Stomach (tissue), 9 donors: ENCODE data around the gene RGS6. TPM values are rescaled to one million over a fixed set of nuclear protein-coding genes. Genes with fewer than 3 reads are reported as not detected.

Experiments
- DNase-seq, 2 donors: peaks; one replicate each; pipeline versions ENCODE4 v3.0.0 to v3.0.0-alpha.2; 2013 to 2019
- H3K27ac ChIP-seq, 5 donors: fragments of 200-600 bp in 4 of 5; sonication (generic) in 4 of 5; one replicate each; pipeline ENCODE4 v1.5.1; 2013 to 2019; ENCODE audit warnings: mild to moderate bottlenecking in 1 of 5, moderate library complexity in 1 of 5
- H3K27me3 ChIP-seq, 3 donors: fragments of 200-600 bp; sonication (generic); one replicate each; pipeline ENCODE4 v1.5.1; 2017 to 2019; ENCODE audit warnings: mixed run types in 1 of 3
- H3K36me3 ChIP-seq, 4 donors: fragments of 200-600 bp; sonication (generic); 1 replicate in 3 of 4; 2 replicates in 1 of 4; pipeline ENCODE4 v1.5.1; 2016 to 2019
- H3K4me1 ChIP-seq, 4 donors: fragments of 200-600 bp; sonication (generic); one replicate each; pipeline ENCODE4 v1.5.1; 2016 to 2019
- H3K4me3 ChIP-seq, 4 donors: fragments of 200-600 bp; sonication (generic) in 3 of 4; one replicate each; pipeline ENCODE4 v1.5.1; 2016 to 2019; ENCODE audit warnings: mild to moderate bottlenecking in 1 of 4
- H3K9me3 ChIP-seq, 4 donors: fragments of 200-600 bp; sonication (generic); one replicate each; pipeline ENCODE4 v1.5.1; 2016 to 2019
- CTCF ChIP-seq, 7 experiments: fragments of 450-650 bp in 4 of 7; fragments of 200-600 bp in 3 of 7; sonication (generic) in 3 of 7; IDR thresholded peaks; one replicate each; pipeline ENCODE4 v1.5.1; 2016 to 2019; ENCODE audit warnings: antibody characterized with exemption in 7 of 7, control low read depth in 2 of 7, mild to moderate bottlenecking in 1 of 7
- EP300 ChIP-seq: sonication (generic); formaldehyde crosslinking; IDR thresholded peaks from one replicate; pipeline ENCODE4 v1.6.1; 2017; ENCODE audit warnings: antibody characterized with exemption
- POLR2A ChIP-seq, 4 donors: fragments of 450-650 bp; IDR thresholded peaks; one replicate each; pipeline ENCODE4 v1.6.1; 2016; ENCODE audit warnings: antibody characterized with exemption in 4 of 4, control low read depth in 2 of 4, mild to moderate bottlenecking in 1 of 4, moderate library complexity in 1 of 4
- POLR2AphosphoS5 ChIP-seq, 3 donors: sonication (generic); formaldehyde crosslinking; IDR thresholded peaks; one replicate each; pipeline ENCODE4 v1.6.1; 2016; ENCODE audit warnings: antibody characterized with exemption in 3 of 3
- WGBS, 5 donors: extraction: QIAGEN DNeasy Blood & Tissue Kit in 3 of 5; methylation state at CpG; one replicate each; pipeline versions ENCODE4 v1.1.5 to v1.1.7; 2013 to 2018; 5-methylcytosine and 5-hydroxymethylcytosine counted together
- intact Hi-C: fragments of 100-400 bp; cut with DNase I; formaldehyde crosslinking; loops from one replicate; pipeline ENCODE4 v1.15.1; 2023; ENCODE audit warnings: low total_unique reads
- polyA plus RNA-seq, 3 donors: library from polyadenylated mRNA; stranded (reverse); fragments of 200-250 nt; gene quantifications; one replicate each; pipeline ENCODE4 v1.2.3, GENCODE V29; 2013
- total RNA-seq, 5 donors: library from RNA; depleted of rRNA; stranded (reverse); fragments of >200 nt; gene quantifications; one replicate each; pipeline versions ENCODE4 v1.1.0 to v1.2.3, GENCODE V29; 2014 to 2016
- donor health status: healthy with polysubstance abuse.
- donor health status: Bipolar disorder and iron deficiency.
- donor health status: healthy.

RGS6 gene
- total and polyA plus RNA-seq, 8 donors = 0.25 to 18.0 (median 0.92) TPM; not detected in 1

GRCh38 chr14:72480464-72481243 lies 548.4 kb downstream of the RGS6 start:
- Histone ChIP-seq H3K36me3 (no peaks in the 10 kb centered on the region), H3K9me3 (peaks cover 0 to 6% (median 0%) of the 10 kb centered on the region in 4 donors), H3K4me1 (peaks cover 0 to 6% (median 0%) of the 10 kb centered on the region in 4 donors), H3K27ac (no peak overlapping the region), H3K27me3 (no peaks in the 10 kb centered on the region), H3K4me3 (no peak overlapping the region)
- WGBS, 5 donors = 51 to 58% (median 56%) methylated on average over 13 of the region's 13 CpGs
- intact Hi-C loops = no loop called here
- TF ChIP-seq CTCF (IDR thresholded peaks at IDR 0.05) (no peak), POLR2A (IDR thresholded peaks at IDR 0.05) (no peak), EP300 (no peak), POLR2AphosphoS5 (IDR thresholded peaks at IDR 0.05) (no peak)
- DNase-seq = peak in 1 of 2 donors; percentile 55

- intact Hi-C loops = no loop called here
- Histone ChIP-seq H3K4me1 (no peaks in the 10 kb centered on the region), H3K27me3 (no peaks in the 10 kb centered on the region), H3K27ac (no peak overlapping the region), H3K4me3 (no peak overlapping the region), H3K36me3 (no peaks in the 10 kb centered on the region), H3K9me3 (peaks cover 0 to 8% (median 6%) of the 10 kb centered on the region in 4 donors)
- DNase-seq = no peak
- no peak for TF ChIP-seq EP300
- TF ChIP-seq POLR2AphosphoS5 (IDR thresholded peaks at IDR 0.05) = no peak
- TF ChIP-seq CTCF (IDR thresholded peaks at IDR 0.05) = no peak
- no peak for TF ChIP-seq POLR2A (IDR thresholded peaks at IDR 0.05)
- WGBS, 5 donors = 86 to 91% (median 88%) methylated on average over 3 of the region's 3 CpGs
These were observed 551.1 kb downstream of the RGS6 start for GRCh38 chr14:72483311-72483710.

GRCh38 chr14:72485695-72486094 lies 553.5 kb downstream of the RGS6 start:
- WGBS, 5 donors = 41 to 72% (median 53%) methylated on average over 1 of the region's 1 CpG
- Histone ChIP-seq H3K4me1 (no peaks in the 10 kb centered on the region), H3K4me3 (no peak overlapping the region), H3K27me3 (peaks cover 0 to 5% (median 0%) of the 10 kb centered on the region in 3 donors), H3K9me3 (peaks cover 0 to 25% (median 12%) of the 10 kb centered on the region in 4 donors), H3K27ac (no peak overlapping the region), H3K36me3 (no peaks in the 10 kb centered on the region)
- no peak for DNase-seq
- TF ChIP-seq POLR2AphosphoS5 (IDR thresholded peaks at IDR 0.05) (no peak), EP300 (no peak), CTCF (IDR thresholded peaks at IDR 0.05) (no peak), POLR2A (IDR thresholded peaks at IDR 0.05) (no peak)
- intact Hi-C loops = no loop called here

- peaks cover 0 to 5% (median 0%) of the 10 kb centered on the region in 3 donors for H3K27me3 ChIP-seq
These were observed 556.3 kb downstream of the RGS6 start for GRCh38 chr14:72488514-72488913.

More at GRCh38 chr14:72488514-72488913, 556.3 kb downstream of the RGS6 start:
- no peak overlapping the region for H3K4me3 ChIP-seq
- H3K36me3 ChIP-seq = no peaks in the 10 kb centered on the region
- no peaks in the 10 kb centered on the region for H3K4me1 ChIP-seq
- no peak overlapping the region for H3K27ac ChIP-seq
- WGBS, 5 donors = 85 to 93% (median 91%) methylated on average over 2 of the region's 2 CpGs
- peaks cover 0 to 25% (median 9%) of the 10 kb centered on the region in 4 donors for H3K9me3 ChIP-seq
- intact Hi-C loops = no loop called here
- DNase-seq = no peak
- TF ChIP-seq CTCF (IDR thresholded peaks at IDR 0.05) (no peak), POLR2A (IDR thresholded peaks at IDR 0.05) (no peak), EP300 (no peak), POLR2AphosphoS5 (IDR thresholded peaks at IDR 0.05) (no peak)
